IMR-90 (cell line): Measurements from ENCODE around the gene IGDCC3. TPM values are rescaled to one million over a fixed set of nuclear protein-coding genes. Genes with fewer than 3 reads are reported as not detected.

Experiments used
- ATAC-seq: fragments of 200-7000 bp; cut with Tn5 transposase; 2 replicates; pipeline ENCODE4 v1.9.1; 2020; ENCODE audit warnings: low read depth, mild to moderate bottlenecking, moderate library complexity
- BruUV-seq: library from RNA; stranded (reverse); fragments of 400-500 nt; replicated peaks from 2 replicates; lab custom pipeline; 2021; lab: Mats Ljungman, UMichigan
- CTCF ChIA-PET: fragments of 300-600 bp; formaldehyde crosslinking; extraction: SDS; loops from one replicate; lab custom pipeline; 2021; ENCODE audit warnings: antibody characterized with exemption; lab: Yijun Ruan, JAX
- POLR2A ChIA-PET: fragments of 300-600 bp; sonication (Branson Sonifier 250); formaldehyde crosslinking; loops from one replicate; lab custom pipeline; 2022; ENCODE audit warnings: antibody characterized with exemption; ENCODE audit not compliant: unreplicated experiment; lab: Charles Lee
- DNase-seq: peaks from one replicate; pipeline ENCODE4 v3.0.0; 2013
- H2AFZ ChIP-seq: replicated peaks from 2 replicates; pipeline ENCODE3; 2013; ENCODE audit warnings: low read length, mild to moderate bottlenecking; ENCODE audit not compliant: poor library complexity
- H2AK5ac ChIP-seq: 2 replicates; pipeline ENCODE4 v1.6.1; 2013; ENCODE audit warnings: low read depth, low read length, inconsistent platforms
- H2AK9ac ChIP-seq: replicated peaks from 2 replicates; pipeline ENCODE3; 2013; ENCODE audit warnings: mild to moderate bottlenecking, low read depth, low read length, moderate library complexity; ENCODE audit not compliant: poor library complexity
- H2BK120ac ChIP-seq: 2 replicates; pipeline ENCODE4 v1.6.1; 2013; ENCODE audit warnings: low read depth, low read length, inconsistent platforms
- H2BK15ac ChIP-seq: 3 replicates; pipeline ENCODE4 v1.6.1; 2013; ENCODE audit warnings: low read depth, low read length, inconsistent platforms
- H2BK20ac ChIP-seq: 2 replicates; pipeline ENCODE4 v1.6.1; 2013; ENCODE audit warnings: low read depth, mild to moderate bottlenecking, inconsistent platforms, low read length, moderate library complexity
- H2BK5ac ChIP-seq: 2 replicates; pipeline ENCODE4 v1.6.1; 2013; ENCODE audit warnings: mild to moderate bottlenecking, low read depth, low read length, inconsistent platforms; ENCODE audit not compliant: poor library complexity, severe bottlenecking
- H3K14ac ChIP-seq: replicated peaks from 2 replicates; pipeline ENCODE4 v1.6.1; 2013; ENCODE audit warnings: low read depth, low read length, inconsistent platforms
- H3K18ac ChIP-seq: 2 replicates; pipeline ENCODE4 v1.6.1; 2013; ENCODE audit warnings: low read depth, low read length, control low read depth
- H3K23ac ChIP-seq: 2 replicates; pipeline ENCODE4 v1.6.1; 2013; ENCODE audit warnings: low read depth, low read length, inconsistent platforms
- H3K27ac ChIP-seq: 2 replicates; pipeline ENCODE4 v1.5.1; 2013; ENCODE audit warnings: mild to moderate bottlenecking, control low read depth, low read length; ENCODE audit not compliant: insufficient read depth
- H3K27me3 ChIP-seq: 2 replicates; pipeline ENCODE4 v1.6.1; 2013; ENCODE audit warnings: low read length; ENCODE audit not compliant: control insufficient read depth, insufficient read depth
- H3K36me3 ChIP-seq: 2 replicates; pipeline ENCODE4 v1.6.1; 2013; ENCODE audit warnings: low read length, mixed read lengths; ENCODE audit not compliant: control insufficient read depth, insufficient read depth
- H3K4ac ChIP-seq: 2 replicates; pipeline ENCODE4 v1.6.1; 2013; ENCODE audit warnings: low read depth, low read length, inconsistent platforms
- H3K4me1 ChIP-seq: 2 replicates; pipeline ENCODE4 v1.6.1; 2013; ENCODE audit warnings: low read length, mixed read lengths; ENCODE audit not compliant: control insufficient read depth, insufficient read depth
- H3K4me2 ChIP-seq: 2 replicates; pipeline ENCODE4 v1.6.1; 2013; ENCODE audit warnings: low read depth, mild to moderate bottlenecking, control low read depth, low read length, moderate library complexity
- H3K4me3 ChIP-seq: 2 replicates; pipeline ENCODE4 v1.5.1; 2013; ENCODE audit warnings: low read depth, mild to moderate bottlenecking, control low read depth, low read length, moderate library complexity; ENCODE audit not compliant: insufficient read depth
- H3K56ac ChIP-seq: 2 replicates; pipeline ENCODE4 v1.6.1; 2013; ENCODE audit warnings: low read length, inconsistent platforms; ENCODE audit not compliant: insufficient read depth; ENCODE audit errors: extremely low read depth
- H3K79me1 ChIP-seq, 2 experiments: 2 replicates each; pipeline ENCODE4 v1.6.1; 2013; ENCODE audit warnings: low read length in 2 of 2, inconsistent platforms in 1 of 2, low read depth in 1 of 2
- H3K9ac ChIP-seq: 2 replicates; pipeline ENCODE4 v1.6.1; 2013; ENCODE audit warnings: low read depth, low read length, control low read depth
- H3K9me1 ChIP-seq: 2 replicates; pipeline ENCODE4 v1.6.1; 2013; ENCODE audit warnings: low read length, inconsistent platforms; ENCODE audit not compliant: insufficient read depth
- H3K9me3 ChIP-seq: 2 replicates; pipeline ENCODE4 v1.6.1; 2013; ENCODE audit warnings: low read length; ENCODE audit not compliant: control insufficient read depth, insufficient read depth
- H4K20me1 ChIP-seq: 2 replicates; pipeline ENCODE4 v1.6.1; 2013; ENCODE audit warnings: low read length, inconsistent platforms; ENCODE audit not compliant: insufficient read depth
- H4K5ac ChIP-seq: 2 replicates; pipeline ENCODE4 v1.6.1; 2013; ENCODE audit warnings: mild to moderate bottlenecking, low read depth, low read length, control low read depth
- H4K8ac ChIP-seq, 2 experiments: 2 replicates each; pipeline ENCODE4 v1.6.1; 2013; ENCODE audit warnings: low read depth in 2 of 2, low read length in 2 of 2, control low read depth in 1 of 2, inconsistent platforms in 1 of 2
- H4K91ac ChIP-seq: 2 replicates; pipeline ENCODE4 v1.6.1; 2013; ENCODE audit warnings: low read depth, low read length, inconsistent platforms; ENCODE audit not compliant: insufficient read depth
- MAFK ChIP-seq: IDR thresholded peaks from 2 replicates; pipeline ENCODE4 v1.6.1; 2012; ENCODE audit warnings: low read depth, low read length, improper control_type of control experiment
- MXI1 ChIP-seq: IDR thresholded peaks from 2 replicates; pipeline ENCODE4 v1.6.1; 2012; ENCODE audit warnings: low read depth, mild to moderate bottlenecking, low read length, moderate library complexity, borderline replicate concordance
- NFE2L2 ChIP-seq: fragments of 150-350 bp; IDR thresholded peaks from 2 replicates; pipeline ENCODE4 v1.6.1; 2016; ENCODE audit warnings: low read depth, mild to moderate bottlenecking, low read length
- RAD21 ChIP-seq: IDR thresholded peaks from 2 replicates; pipeline ENCODE4 v1.6.1; 2012; ENCODE audit warnings: low read length, improper control_type of control experiment
- RCOR1 ChIP-seq: IDR thresholded peaks from 2 replicates; pipeline ENCODE4 v1.6.1; 2012; ENCODE audit warnings: mild to moderate bottlenecking, low read length, improper control_type of control experiment; ENCODE audit not compliant: insufficient replicate concordance
- SMC3 ChIP-seq: fragments of 150-350 bp; IDR thresholded peaks from 2 replicates; pipeline ENCODE4 v1.6.1; 2016; ENCODE audit warnings: low read depth, mild to moderate bottlenecking, antibody characterized with exemption, low read length, moderate library complexity
- WGBS, 2 experiments: methylation state at CpG; one replicate each; pipeline versions ENCODE4 v1.1.5 to v1.1.7; 2013; ENCODE audit warnings: missing lambda C conversion rate in 2 of 2; ENCODE audit not compliant: insufficient read length in 1 of 2; ENCODE audit errors: extremely low coverage in 2 of 2; 5-methylcytosine and 5-hydroxymethylcytosine counted together
- dilution Hi-C: fragments of 300-500 bp; cut with HindIII; formaldehyde crosslinking; loops from one replicate; pipeline ENCODE4 v1.14.3; 2018; ENCODE audit warnings: low sequenced_read_pairs; ENCODE audit not compliant: unreplicated experiment
- in situ Hi-C: fragments of 300-500 bp; cut with MboI; formaldehyde crosslinking; loops from 3 replicates; pipeline ENCODE4 v1.14.3; 2019; ENCODE audit warnings: low sequenced_read_pairs, inconsistent platforms, mixed read lengths
- intact Hi-C: fragments of 100-400 bp; cut with micrococcal nuclease; formaldehyde crosslinking; loops from 2 replicates; pipeline ENCODE4 v1.10.0; 2022
- polyA plus RNA-seq, 3 experiments: library from polyadenylated mRNA; depleted of rRNA; stranded (reverse); fragments of >200 nt; gene quantifications; 2 replicates each; pipeline ENCODE4 v1.2.3, GENCODE V29; 2012; ENCODE audit warnings: low replicate concordance in 1 of 3
- total RNA-seq: library from RNA; depleted of rRNA; stranded (reverse); fragments of >200 nt; gene quantifications from 2 replicates; pipeline ENCODE4 v1.2.3, GENCODE V29; 2012
- TF ChIP-seq, protein P1 (sequence below): fragments of 150-350 bp; IDR thresholded peaks from 2 replicates; pipeline ENCODE4 v1.6.1; 2016; ENCODE audit warnings: low read depth, mild to moderate bottlenecking, low read length, moderate library complexity, borderline replicate concordance

Gene IGDCC3
- total and polyA plus RNA-seq, 2 of the 4 experiments (the other 2 are of a cell fraction): 0.18 to 0.19 TPM

GRCh38 chr15:65368302-65369211 is 9.2 kb downstream of the IGDCC3 start (continued):
- TF ChIP-seq RCOR1: no peak

DNA sequence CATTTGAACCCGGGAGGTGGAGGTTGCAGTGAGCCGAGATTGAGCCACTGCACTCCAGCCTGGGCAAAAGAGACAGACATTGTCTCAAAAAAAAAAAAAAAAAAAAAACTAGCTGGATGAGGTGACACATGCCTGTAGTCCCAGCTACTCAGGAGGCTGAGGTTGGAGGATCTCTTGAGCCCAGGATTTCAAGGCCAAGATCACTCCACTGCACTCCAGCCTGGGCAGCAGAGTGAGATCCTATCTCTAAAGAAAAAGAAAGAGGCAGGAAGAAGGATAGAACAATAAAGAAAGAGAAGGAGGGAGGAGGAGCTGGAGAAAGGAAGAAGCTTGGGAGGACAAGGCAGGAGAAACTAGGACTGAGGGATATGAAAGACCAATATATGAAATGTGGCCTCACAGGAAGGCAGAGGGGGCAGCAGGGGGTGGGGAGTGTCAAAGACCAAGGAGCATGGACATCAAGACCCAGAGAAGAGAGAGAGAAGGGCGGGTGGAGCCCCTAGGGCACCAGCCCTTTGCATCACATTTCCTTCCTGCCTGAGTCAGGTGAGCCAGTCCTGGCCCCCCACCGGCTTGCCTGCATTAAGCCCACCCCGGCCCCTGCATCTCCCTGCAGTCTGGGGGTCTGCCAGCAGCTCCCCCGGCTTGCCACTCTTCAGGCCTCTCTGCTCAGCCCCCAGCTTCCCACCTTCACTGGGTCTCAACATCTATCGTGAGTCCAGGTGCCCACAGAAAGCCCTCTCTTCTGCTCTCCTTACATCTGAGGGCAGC is 11.5 kb downstream of the IGDCC3 start:
- DNase-seq (no peak), ATAC-seq (no peak)
- Histone ChIP-seq H2BK5ac (no peak overlapping the region), H3K18ac (no peak overlapping the region), H3K4me2 (no peak overlapping the region), H2BK15ac (no peak overlapping the region), H3K4ac (no peak overlapping the region), H3K56ac (no peak overlapping the region), H2BK120ac (no peak overlapping the region), H3K79me1 (no peaks in the 10 kb centered on the region), H3K9me3 (no peaks in the 10 kb centered on the region), H3K9ac (no peak overlapping the region), H3K4me3 (no peak overlapping the region), H4K20me1 (no peaks in the 10 kb centered on the region), H3K27ac (no peak overlapping the region), H4K5ac (no peak overlapping the region), H2AK5ac (no peak overlapping the region), H4K91ac (no peak overlapping the region), H4K8ac (no peak overlapping the region), H3K9me1 (no peaks in the 10 kb centered on the region), H2AK9ac (no peak overlapping the region), H3K27me3 (peaks cover 48% of the 10 kb centered on the region), H3K23ac (no peak overlapping the region), H3K4me1 (peaks cover 2% of the 10 kb centered on the region; the same call in 1 of the 2 replicates), H2AFZ (no peak overlapping the region), H2BK20ac (no peak overlapping the region), H3K14ac (no peak overlapping the region), H3K36me3 (no peaks in the 10 kb centered on the region)
- TF ChIP-seq SMC3 (no peak), MAFK (no peak), MXI1 (no peak), RAD21 (no peak), NFE2L2 (no peak)
- TF ChIP-seq, protein P1, sequence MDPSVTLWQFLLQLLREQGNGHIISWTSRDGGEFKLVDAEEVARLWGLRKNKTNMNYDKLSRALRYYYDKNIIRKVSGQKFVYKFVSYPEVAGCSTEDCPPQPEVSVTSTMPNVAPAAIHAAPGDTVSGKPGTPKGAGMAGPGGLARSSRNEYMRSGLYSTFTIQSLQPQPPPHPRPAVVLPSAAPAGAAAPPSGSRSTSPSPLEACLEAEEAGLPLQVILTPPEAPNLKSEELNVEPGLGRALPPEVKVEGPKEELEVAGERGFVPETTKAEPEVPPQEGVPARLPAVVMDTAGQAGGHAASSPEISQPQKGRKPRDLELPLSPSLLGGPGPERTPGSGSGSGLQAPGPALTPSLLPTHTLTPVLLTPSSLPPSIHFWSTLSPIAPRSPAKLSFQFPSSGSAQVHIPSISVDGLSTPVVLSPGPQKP: no peak
- POLR2A ChIA-PET: interaction anchor here (0.6 kb wide), 1 partner anchor 46 kb away, joined by 6 read pairs; no protein-coding TSS in a partner anchor
- BruUV-seq: no TSS peak
- intact Hi-C loops (no loop called here), in situ Hi-C loops (no loop called here), dilution Hi-C loops (no loop called here)
- WGBS, 2 experiments: 100% methylated on average over 2 of the region's 7 CpGs; no CpG with 5 or more reads in 1 of the 2 experiments
- CTCF ChIA-PET: interaction anchor here (0.6 kb wide), 1 partner anchor 14 kb away, joined by 3 read pairs; no protein-coding TSS in a partner anchor
